ENCODE measurements around the gene ENTPD2.

GRCh38 chr9:137069508-137070091 is 15.7 kb upstream of the ENTPD2 start:
- TF ChIP-seq CTCF (conservative IDR thresholded peaks at IDR 0.05) (no peak), ZFX (IDR thresholded peaks at IDR 0.05) (no peak)
